ENCODE results near the gene EML5. TPM values are rescaled to one million over a fixed set of nuclear protein-coding genes. Genes with fewer than 3 reads are reported as not detected.

The EML5 gene
- total and polyA plus RNA-seq, 2 donors (not counting 3 experiments of a cell fraction or from before 2014, with no cell fraction given): not detected

GRCh38 chr14:88791252-88791621 is 1.5 kb downstream of the EML5 start:
- H3K9me3 ChIP-seq (replicated peaks; ENCODE audit: control insufficient read depth, insufficient read depth, low read length): no peaks in the 10 kb centered on the region
- no peaks in the 10 kb centered on the region for H4K20me1 ChIP-seq (replicated peaks; ENCODE audit: control insufficient read depth, extremely low read depth, insufficient read depth, low read length)
- no peaks in the 10 kb centered on the region for H3K9me1 ChIP-seq (replicated peaks; ENCODE audit: control insufficient read depth, extremely low read depth, insufficient read depth, low read length)
- H3K27me3 ChIP-seq (ENCODE audit: control insufficient read depth in 2 of 2, insufficient read depth in 2 of 2, low read length in 2 of 2): peaks cover 21 to 36% of the 10 kb centered on the region in 2 experiments
- FAIRE-seq: no peak
- H3K36me3 ChIP-seq (ENCODE audit: control insufficient read depth in 2 of 2, extremely low read depth in 1 of 2, insufficient read depth in 2 of 2, low read length in 2 of 2): no peaks in the 10 kb centered on the region
- H3K9ac ChIP-seq (replicated peaks; ENCODE audit: extremely low read depth, insufficient read depth, low read length): no peak overlapping the region
- no peak overlapping the region for H3K4me2 ChIP-seq (ENCODE audit: insufficient read depth, low read length)
- H2AFZ ChIP-seq (ENCODE audit: low read depth, low read length): no peak overlapping the region
- no peak for TF ChIP-seq FOS (IDR thresholded peaks at IDR 0.05; ENCODE audit: borderline replicate concordance, insufficient read depth, low read length)
- no peak for TF ChIP-seq MAX (IDR thresholded peaks at IDR 0.05; ENCODE audit: insufficient read depth, insufficient read length)
- TF ChIP-seq POLR2AphosphoS5 (IDR thresholded peaks at IDR 0.05; ENCODE audit: insufficient read depth, low read depth, low read length): no peak
- no peak for TF ChIP-seq JUN (IDR thresholded peaks at IDR 0.05; ENCODE audit: borderline replicate concordance, insufficient read depth, insufficient read length, low read depth)
- no peak for TF ChIP-seq CTCF (IDR thresholded peaks at IDR 0.05; ENCODE audit: extremely low read depth in 1 of 2, insufficient read depth in 1 of 2, low read depth in 1 of 2, low read length in 2 of 2)
- dilution Hi-C loops (cut with MboI; ENCODE audit: extremely low pct_ligation_motif_present, low sequenced_read_pairs): no loop called here
- H3K4me1 ChIP-seq (ENCODE audit: control insufficient read depth, extremely low read depth, insufficient read depth, low read length): peaks cover 7% of the 10 kb centered on the region
- H3K79me2 ChIP-seq (ENCODE audit: control insufficient read depth, insufficient read depth, low read length): no peaks in the 10 kb centered on the region
- no peak overlapping the region for H3K4me3 ChIP-seq (replicated peaks in 1 of 3; ENCODE audit: insufficient read depth in 1 of 3, low read depth in 1 of 3, low read length in 3 of 3)
- DNase-seq (ENCODE audit: low read depth, low spot score): no peak
- BruUV-seq (replicated peaks): no TSS peak
- ChIA-PET POLR2A (no interaction called here), CTCF (interaction anchor here (0.6 to 2.0 kb wide), 3 partner anchors 41 to 124 kb away, joined by 3 to 4 read pairs (median 4); no protein-coding TSS in a partner anchor)
- H3K27ac ChIP-seq (ENCODE audit: insufficient read depth, low read depth, low read length): no peak overlapping the region
- intact Hi-C loops (cut with micrococcal nuclease): loop anchor here (10.0 kb wide), 1 partner anchor 236 kb away; the partner anchor contains the start of gene PTPN21

Measured in endothelial cell of umbilical vein (primary cell).